OCI-LY7 (cell line): ENCODE results near the gene COPG1. TPM values are rescaled to one million over a fixed set of nuclear protein-coding genes. Genes with fewer than 3 reads are reported as not detected.
"Not testable (repeated sequence)": the region's sequence is repeated elsewhere in the genome, so short reads cannot be mapped to it uniquely, and the experiment has no call there.

Experiments
- BruUV-seq: library from RNA; stranded (reverse); fragments of 400-500 nt; replicated peaks from 2 replicates; lab custom pipeline; 2021; lab: Mats Ljungman, UMichigan
- CTCF ChIA-PET: fragments of 300-600 bp; sonication (Branson Sonifier 250); formaldehyde crosslinking; loops from one replicate; lab custom pipeline; 2022; ENCODE audit warnings: antibody characterized with exemption; ENCODE audit not compliant: unreplicated experiment; lab: Charles Lee
- POLR2A ChIA-PET: fragments of 300-600 bp; sonication (Branson Sonifier 250); formaldehyde crosslinking; loops from one replicate; lab custom pipeline; 2022; ENCODE audit warnings: antibody characterized with exemption; lab: Charles Lee
- DNase-seq: peaks from one replicate; pipeline ENCODE4 v3.0.0-alpha.2; 2015; ENCODE audit warnings: low spot score
- H2AFZ ChIP-seq: fragments of 200-600 bp; sonication (generic), shearing (Covaris generic); 2 replicates; pipeline ENCODE4 v1.6.1; 2014; ENCODE audit warnings: mild to moderate bottlenecking, antibody characterized with exemption, low read length, moderate library complexity
- H3K27ac ChIP-seq: fragments of 200-600 bp; sonication (generic); 2 replicates; pipeline ENCODE4 v1.5.1; 2014; ENCODE audit warnings: mixed run types, low read depth, mild to moderate bottlenecking, moderate library complexity, low read length, inconsistent platforms; ENCODE audit not compliant: poor library complexity, severe bottlenecking
- H3K36me3 ChIP-seq: fragments of 200-600 bp; sonication (generic); 2 replicates; pipeline ENCODE4 v1.6.1; 2014; ENCODE audit warnings: mild to moderate bottlenecking, antibody characterized with exemption, low read length, moderate library complexity, mixed read lengths; ENCODE audit not compliant: insufficient read depth
- H3K4me1 ChIP-seq: fragments of 200-600 bp; sonication (generic); 2 replicates; pipeline ENCODE4 v1.5.1; 2014; ENCODE audit warnings: mild to moderate bottlenecking, low read length; ENCODE audit not compliant: insufficient read depth, poor library complexity, severe bottlenecking
- H3K4me2 ChIP-seq: fragments of 200-600 bp; sonication (generic); 2 replicates; pipeline ENCODE4 v1.6.1; 2014; ENCODE audit warnings: mild to moderate bottlenecking, low read length
- H3K4me3 ChIP-seq: fragments of 200-600 bp; sonication (generic); 2 replicates; pipeline ENCODE4 v1.5.1; 2014; ENCODE audit warnings: mild to moderate bottlenecking, low read depth, low read length; ENCODE audit not compliant: poor library complexity, severe bottlenecking
- H3K79me2 ChIP-seq: fragments of 200-600 bp; sonication (generic); 2 replicates; pipeline ENCODE4 v1.6.1; 2016; ENCODE audit warnings: low read depth, mild to moderate bottlenecking, low read length, moderate library complexity, mixed read lengths; ENCODE audit not compliant: insufficient read depth
- H3K9me2 ChIP-seq: fragments of 200-600 bp; sonication (generic); 2 replicates; pipeline ENCODE4 v1.6.1; 2016; ENCODE audit warnings: mild to moderate bottlenecking, low read length, mixed read lengths; ENCODE audit not compliant: insufficient read depth
- H3K9me3 ChIP-seq: fragments of 200-600 bp; sonication (generic); 2 replicates; pipeline ENCODE4 v1.6.1; 2014; ENCODE audit warnings: mild to moderate bottlenecking, mixed run types, low read length, mixed read lengths
- H4K20me1 ChIP-seq: fragments of 200-600 bp; sonication (generic); 2 replicates; pipeline ENCODE4 v1.6.1; 2014; ENCODE audit warnings: mild to moderate bottlenecking, antibody characterized with exemption, low read length, moderate library complexity, mixed read lengths; ENCODE audit not compliant: insufficient read depth
- EZH2phosphoT487 ChIP-seq: fragments of 200-600 bp; sonication (generic); IDR thresholded peaks from 2 replicates; pipeline ENCODE4 v1.6.1; 2018; ENCODE audit warnings: low read depth, borderline replicate concordance, mild to moderate bottlenecking, mixed run types, antibody characterized with exemption, low read length, moderate library complexity, mixed read lengths
- intact Hi-C: fragments of 100-400 bp; cut with micrococcal nuclease; formaldehyde crosslinking; loops from one replicate; pipeline ENCODE4 v1.10.0; 2022; ENCODE audit not compliant: unreplicated experiment
- total RNA-seq, 2 experiments: library from RNA; depleted of rRNA in 1 of 2; stranded (reverse); fragments of >200 nt in 1 of 2; shearing (Covaris generic) in 1 of 2; gene quantifications; 2 replicates each; pipeline ENCODE4 v1.2.3, GENCODE V29; 2014 to 2022
- TF ChIP-seq, protein P1 (sequence below): fragments of 200-600 bp; sonication (generic); conservative IDR thresholded peaks from 2 replicates; pipeline ENCODE4 v1.5.1; 2014; ENCODE audit warnings: mild to moderate bottlenecking, antibody characterized with exemption, low read length, moderate library complexity, mixed read lengths

Gene COPG1
- total RNA-seq, 2 experiments from 2014 or later: 91.9 to 182 TPM

DNA sequence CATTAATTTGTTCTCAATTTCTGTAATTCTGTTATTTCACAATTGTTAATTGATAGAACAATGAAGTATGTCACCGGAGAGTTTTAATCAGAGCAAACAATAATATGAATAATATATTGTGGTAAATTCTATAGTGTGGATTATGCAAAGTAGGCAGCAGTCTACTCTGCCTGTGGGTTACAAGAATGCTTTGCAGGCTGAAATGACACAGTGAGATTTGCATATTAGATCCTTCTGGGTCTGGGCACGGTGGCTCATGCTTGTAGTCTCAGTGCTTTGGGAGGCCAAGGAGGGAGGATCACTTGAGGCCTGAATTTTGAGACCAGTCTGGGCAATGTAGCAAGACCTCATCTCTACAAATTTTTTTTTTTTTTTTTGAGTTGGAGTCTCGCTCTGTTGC lies 12.5 kb downstream of the COPG1 start:
- ChIA-PET POLR2A (interaction anchor here (0.9 to 1.4 kb wide), 3 partner anchors 10 to 22 kb away, joined by 3 to 5 read pairs (median 3); no protein-coding TSS in a partner anchor), CTCF (interaction anchor here (0.6 kb wide), 1 partner anchor 15 kb away, joined by 4 read pairs; no protein-coding TSS in a partner anchor)
- Histone ChIP-seq H3K4me3 (no peak overlapping the region), H3K79me2 (no peaks in the 10 kb centered on the region), H3K36me3 (peaks cover 94% of the 10 kb centered on the region), H3K4me2 (no peak overlapping the region), H4K20me1 (no peaks in the 10 kb centered on the region), H3K9me2 (no peaks in the 10 kb centered on the region), H2AFZ (no peak overlapping the region), H3K4me1 (no peaks in the 10 kb centered on the region), H3K27ac (no peak overlapping the region), H3K9me3 (no peaks in the 10 kb centered on the region)
- no peak for TF ChIP-seq EZH2phosphoT487
- TF ChIP-seq, protein P1, sequence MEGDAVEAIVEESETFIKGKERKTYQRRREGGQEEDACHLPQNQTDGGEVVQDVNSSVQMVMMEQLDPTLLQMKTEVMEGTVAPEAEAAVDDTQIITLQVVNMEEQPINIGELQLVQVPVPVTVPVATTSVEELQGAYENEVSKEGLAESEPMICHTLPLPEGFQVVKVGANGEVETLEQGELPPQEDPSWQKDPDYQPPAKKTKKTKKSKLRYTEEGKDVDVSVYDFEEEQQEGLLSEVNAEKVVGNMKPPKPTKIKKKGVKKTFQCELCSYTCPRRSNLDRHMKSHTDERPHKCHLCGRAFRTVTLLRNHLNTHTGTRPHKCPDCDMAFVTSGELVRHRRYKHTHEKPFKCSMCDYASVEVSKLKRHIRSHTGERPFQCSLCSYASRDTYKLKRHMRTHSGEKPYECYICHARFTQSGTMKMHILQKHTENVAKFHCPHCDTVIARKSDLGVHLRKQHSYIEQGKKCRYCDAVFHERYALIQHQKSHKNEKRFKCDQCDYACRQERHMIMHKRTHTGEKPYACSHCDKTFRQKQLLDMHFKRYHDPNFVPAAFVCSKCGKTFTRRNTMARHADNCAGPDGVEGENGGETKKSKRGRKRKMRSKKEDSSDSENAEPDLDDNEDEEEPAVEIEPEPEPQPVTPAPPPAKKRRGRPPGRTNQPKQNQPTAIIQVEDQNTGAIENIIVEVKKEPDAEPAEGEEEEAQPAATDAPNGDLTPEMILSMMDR: no peak
- DNase-seq: no peak
- intact Hi-C loops: no loop called here
- BruUV-seq: no TSS peak

DNA sequence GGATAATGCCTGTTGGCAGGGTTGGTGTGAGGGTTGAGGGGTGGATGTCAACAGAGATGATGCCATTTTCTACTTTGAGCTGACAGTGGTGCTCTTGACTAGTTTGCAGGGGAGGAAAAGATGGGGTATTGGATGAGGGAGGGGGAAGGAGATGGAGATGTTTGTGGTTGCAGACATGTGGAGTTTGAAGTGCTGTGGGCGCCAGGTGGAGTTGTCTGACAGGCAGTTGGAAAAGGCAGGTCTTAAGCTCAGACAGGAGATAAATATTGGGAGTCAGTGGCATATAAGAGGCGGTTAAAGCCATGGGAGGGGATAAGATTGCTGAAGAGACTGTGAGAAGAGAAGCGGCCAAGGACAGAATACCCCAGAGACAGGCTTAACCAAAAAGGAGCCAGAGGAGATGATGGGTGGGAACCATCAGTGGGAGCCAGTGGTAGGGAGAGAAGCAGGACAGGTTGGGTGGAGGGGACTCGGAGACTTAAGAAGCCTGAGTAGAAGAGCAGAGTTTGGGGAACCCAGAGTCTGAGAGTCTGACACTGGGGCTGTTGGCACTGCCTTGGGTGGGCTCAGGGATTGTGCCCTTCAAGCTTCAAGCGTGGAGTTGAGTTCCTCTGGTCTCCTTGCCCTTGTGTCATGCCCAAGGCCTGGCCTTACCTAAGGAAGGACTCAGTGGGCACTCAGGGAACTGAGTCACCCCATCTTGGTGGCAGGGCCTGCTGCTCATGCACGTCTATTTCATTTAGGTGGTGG lies 13.9 kb downstream of the COPG1 start:
- Histone ChIP-seq H3K9me2 (no peaks in the 10 kb centered on the region), H3K4me3 (no peak overlapping the region), H3K36me3 (peaks cover 94% of the 10 kb centered on the region), H3K9me3 (no peaks in the 10 kb centered on the region), H3K4me1 (no peaks in the 10 kb centered on the region), H4K20me1 (no peaks in the 10 kb centered on the region), H2AFZ (no peak overlapping the region), H3K4me2 (no peak overlapping the region), H3K79me2 (no peaks in the 10 kb centered on the region), H3K27ac (no peak overlapping the region)
- ChIA-PET POLR2A (interaction anchor here (0.5 kb wide), 1 partner anchor 12 kb away, joined by 3 read pairs; no protein-coding TSS in a partner anchor), CTCF (no interaction called here)
- DNase-seq: no peak
- BruUV-seq: no TSS peak
- intact Hi-C loops: no loop called here
- TF ChIP-seq EZH2phosphoT487: no peak
- TF ChIP-seq, protein P1: no peak

- ChIA-PET CTCF (interaction anchor here (0.5 kb wide), 1 partner anchor 79 kb away, joined by 3 read pairs; no protein-coding TSS in a partner anchor), POLR2A (interaction anchor here (0.7 to 1.1 kb wide), 2 partner anchors 10 to 18 kb away, joined by 3 to 4 read pairs; no protein-coding TSS in a partner anchor)
- DNase-seq, H3K9me2 ChIP-seq, H3K4me3 ChIP-seq, H3K4me2 ChIP-seq, H3K9me3 ChIP-seq, H3K27ac ChIP-seq, H3K4me1 ChIP-seq, intact Hi-C loops, BruUV-seq, H4K20me1 ChIP-seq, H3K79me2 ChIP-seq, H2AFZ ChIP-seq: not testable (repeated sequence)
- peaks cover 96% of the 10 kb centered on the region for H3K36me3 ChIP-seq
Observed at GRCh38 chr3:129264994-129265393, 15.6 kb downstream of the COPG1 start.
